GM12878 (cell line): Measurements from ENCODE around the gene COX6B1.

ENCODE experiments used
- EGR1 ChIP-seq, 2 experiments: IDR thresholded peaks; 1 replicate in 1 of 2; 2 replicates in 1 of 2; pipeline ENCODE4 v1.6.1; 2011 to 2012; ENCODE audit warnings: low read depth in 2 of 2, low read length in 2 of 2, borderline replicate concordance in 1 of 2, mild to moderate bottlenecking in 1 of 2, moderate library complexity in 1 of 2
- EZH2 ChIP-seq: IDR thresholded peaks from 2 replicates; pipeline ENCODE4 v1.6.1; 2012; ENCODE audit warnings: low read depth, mild to moderate bottlenecking, control low read depth, inconsistent platforms, low read length, borderline replicate concordance; ENCODE audit not compliant: control insufficient read depth
- POLR2A ChIP-seq: IDR thresholded peaks from 2 replicates; pipeline ENCODE4 v1.6.1; 2011; ENCODE audit warnings: low read depth, mild to moderate bottlenecking, low read length
- POLR2AphosphoS5 ChIP-seq: IDR thresholded peaks from 2 replicates; pipeline ENCODE4 v1.6.1; 2011; ENCODE audit warnings: mild to moderate bottlenecking, low read length, inconsistent platforms
- ZNF274 ChIP-seq: IDR thresholded peaks from one replicate; pipeline ENCODE4 v1.8.0; 2011; ENCODE audit not compliant: insufficient read length, insufficient read depth
- TF ChIP-seq, protein P1 (sequence below), 3 experiments: IDR thresholded peaks in 2 of 3; conservative IDR thresholded peaks in 1 of 3; 2 replicates each; pipeline ENCODE4 v1.5.1; 2011; ENCODE audit warnings: low read depth in 3 of 3, low read length in 3 of 3, mild to moderate bottlenecking in 3 of 3, control low read depth in 2 of 3, moderate library complexity in 2 of 3, inconsistent platforms in 1 of 3, mixed read lengths in 1 of 3; ENCODE audit not compliant: control insufficient read depth in 2 of 3, insufficient read depth in 1 of 3; ENCODE audit errors: extremely low read depth in 1 of 3
- TF ChIP-seq, protein P2 (sequence below): fragments of 450-650 bp; IDR thresholded peaks from 2 replicates; pipeline ENCODE4 v1.6.1; 2017; ENCODE audit warnings: mild to moderate bottlenecking

DNA sequence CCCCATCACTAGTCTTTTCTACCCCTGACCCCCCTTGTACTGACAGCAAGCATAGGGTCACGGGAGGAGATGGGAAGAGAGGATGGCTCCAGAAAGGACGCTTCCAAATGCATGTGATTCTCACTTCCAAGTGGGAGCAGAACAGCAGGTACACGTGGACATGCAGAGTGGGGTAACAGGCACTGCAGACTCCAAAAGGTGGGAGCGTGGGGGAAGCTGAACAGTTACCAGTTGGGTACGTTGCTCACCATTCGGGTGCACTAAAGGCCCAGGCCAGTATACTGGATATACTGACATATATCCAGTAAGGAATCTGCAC is 8.8 kb upstream of the COX6B1 start:
- TF ChIP-seq, protein P1, sequence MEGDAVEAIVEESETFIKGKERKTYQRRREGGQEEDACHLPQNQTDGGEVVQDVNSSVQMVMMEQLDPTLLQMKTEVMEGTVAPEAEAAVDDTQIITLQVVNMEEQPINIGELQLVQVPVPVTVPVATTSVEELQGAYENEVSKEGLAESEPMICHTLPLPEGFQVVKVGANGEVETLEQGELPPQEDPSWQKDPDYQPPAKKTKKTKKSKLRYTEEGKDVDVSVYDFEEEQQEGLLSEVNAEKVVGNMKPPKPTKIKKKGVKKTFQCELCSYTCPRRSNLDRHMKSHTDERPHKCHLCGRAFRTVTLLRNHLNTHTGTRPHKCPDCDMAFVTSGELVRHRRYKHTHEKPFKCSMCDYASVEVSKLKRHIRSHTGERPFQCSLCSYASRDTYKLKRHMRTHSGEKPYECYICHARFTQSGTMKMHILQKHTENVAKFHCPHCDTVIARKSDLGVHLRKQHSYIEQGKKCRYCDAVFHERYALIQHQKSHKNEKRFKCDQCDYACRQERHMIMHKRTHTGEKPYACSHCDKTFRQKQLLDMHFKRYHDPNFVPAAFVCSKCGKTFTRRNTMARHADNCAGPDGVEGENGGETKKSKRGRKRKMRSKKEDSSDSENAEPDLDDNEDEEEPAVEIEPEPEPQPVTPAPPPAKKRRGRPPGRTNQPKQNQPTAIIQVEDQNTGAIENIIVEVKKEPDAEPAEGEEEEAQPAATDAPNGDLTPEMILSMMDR (IDR thresholded peaks at IDR 0.05 in 2 of 3, conservative IDR thresholded peaks at IDR 0.05 in 1 of 3; ENCODE audit: control insufficient read depth in 2 of 3, extremely low read depth in 1 of 3, insufficient read depth in 1 of 3, low read depth in 3 of 3, low read length in 3 of 3), result no peak
- TF ChIP-seq POLR2A, result peak; percentile 58
- TF ChIP-seq EGR1 (IDR thresholded peaks at IDR 0.05; ENCODE audit: borderline replicate concordance in 1 of 2, low read depth in 2 of 2, low read length in 2 of 2), result no peak
- TF ChIP-seq, protein P2, sequence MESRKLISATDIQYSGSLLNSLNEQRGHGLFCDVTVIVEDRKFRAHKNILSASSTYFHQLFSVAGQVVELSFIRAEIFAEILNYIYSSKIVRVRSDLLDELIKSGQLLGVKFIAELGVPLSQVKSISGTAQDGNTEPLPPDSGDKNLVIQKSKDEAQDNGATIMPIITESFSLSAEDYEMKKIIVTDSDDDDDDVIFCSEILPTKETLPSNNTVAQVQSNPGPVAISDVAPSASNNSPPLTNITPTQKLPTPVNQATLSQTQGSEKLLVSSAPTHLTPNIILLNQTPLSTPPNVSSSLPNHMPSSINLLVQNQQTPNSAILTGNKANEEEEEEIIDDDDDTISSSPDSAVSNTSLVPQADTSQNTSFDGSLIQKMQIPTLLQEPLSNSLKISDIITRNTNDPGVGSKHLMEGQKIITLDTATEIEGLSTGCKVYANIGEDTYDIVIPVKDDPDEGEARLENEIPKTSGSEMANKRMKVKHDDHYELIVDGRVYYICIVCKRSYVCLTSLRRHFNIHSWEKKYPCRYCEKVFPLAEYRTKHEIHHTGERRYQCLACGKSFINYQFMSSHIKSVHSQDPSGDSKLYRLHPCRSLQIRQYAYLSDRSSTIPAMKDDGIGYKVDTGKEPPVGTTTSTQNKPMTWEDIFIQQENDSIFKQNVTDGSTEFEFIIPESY, result no peak
- no peak for TF ChIP-seq EZH2
- TF ChIP-seq ZNF274, result no peak
- no peak for TF ChIP-seq POLR2AphosphoS5
